K562 (cell line): ENCODE measurements around the gene GMPR2. TPM values are rescaled to one million over a fixed set of nuclear protein-coding genes. Genes with fewer than 3 reads are reported as not detected.
A peak's percentile ranks its signal among the peaks of the same experiment; 100 is the strongest.

Experiments
- ATAC-seq: fragments of 200-7000 bp; cut with Tn5 transposase; 3 replicates; pipeline ENCODE4 v1.9.1; 2020; ENCODE audit warnings: moderate library complexity
- BruUV-seq: library from RNA; stranded (reverse); fragments of 400-500 nt; replicated peaks from 2 replicates; lab custom pipeline; 2021; lab: Mats Ljungman, UMichigan
- CTCF ChIA-PET: fragments of 300-600 bp; formaldehyde crosslinking; extraction: SDS; loops from one replicate; lab custom pipeline; 2021; ENCODE audit warnings: low intra/inter-chr PET ratio; lab: Yijun Ruan, JAX
- POLR2A ChIA-PET: fragments of 300-600, 350-650 bp; sonication (Branson Sonifier 250); formaldehyde crosslinking; extraction: SDS; loops from one replicate; lab custom pipeline; 2021; ENCODE audit warnings: antibody characterized with exemption, inconsistent platforms; lab: Yijun Ruan, JAX
- DNase-seq, 4 experiments: peaks; one replicate each; pipeline versions ENCODE4 v3.0.0 to v3.0.0-alpha.2; 2011 to 2018; ENCODE audit warnings: low spot score in 3 of 4, mixed read lengths in 3 of 4; ENCODE audit errors: extremely low read depth in 1 of 4
- FAIRE-seq: peaks from 2 replicates; lab custom pipeline; 2011; peaks lifted over from hg19 to GRCh38; lab: Jason Lieb, UNC
- H2AFZ ChIP-seq: 2 replicates; pipeline ENCODE4 v1.6.0; 2011; ENCODE audit warnings: low read depth, low read length, control low read depth, inconsistent platforms
- H3K27ac ChIP-seq: fragments of 200-600 bp; 3 replicates; pipeline ENCODE4 v1.8.0; 2011; ENCODE audit warnings: low read depth, mild to moderate bottlenecking, control low read depth, inconsistent platforms, low read length, moderate library complexity, mixed read lengths; ENCODE audit errors: extremely low read depth
- H3K27me3 ChIP-seq, 2 experiments: fragments of 300-600 bp in 1 of 2; 2 replicates in 1 of 2; 3 replicates in 1 of 2; pipeline versions ENCODE4 v1.6.0 to v1.8.0; 2011; ENCODE audit warnings: inconsistent platforms in 2 of 2, low read length in 2 of 2, mild to moderate bottlenecking in 1 of 2, mixed read lengths in 1 of 2, moderate library complexity in 1 of 2; ENCODE audit not compliant: control insufficient read depth in 2 of 2, insufficient read depth in 2 of 2
- H3K36me3 ChIP-seq: fragments of 300-600 bp; 3 replicates; pipeline ENCODE4 v1.8.0; 2011; ENCODE audit warnings: mild to moderate bottlenecking, low read length, inconsistent platforms; ENCODE audit not compliant: control insufficient read depth, insufficient read depth
- H3K4me1 ChIP-seq, 2 experiments: fragments of 200-600 bp in 1 of 2; replicated peaks in 1 of 2; 2 replicates in 1 of 2; 3 replicates in 1 of 2; pipeline versions ENCODE4 v1.5.1 to v1.8.0; 2011; ENCODE audit warnings: inconsistent platforms in 2 of 2, low read length in 2 of 2, mild to moderate bottlenecking in 1 of 2, mixed read lengths in 1 of 2, moderate library complexity in 1 of 2; ENCODE audit not compliant: control insufficient read depth in 2 of 2, insufficient read depth in 2 of 2
- H3K4me2 ChIP-seq: 2 replicates; pipeline ENCODE4 v1.6.1; 2011; ENCODE audit warnings: low read length, control low read depth, inconsistent platforms, mixed read lengths; ENCODE audit not compliant: insufficient read depth
- H3K4me3 ChIP-seq: fragments of 200-600 bp; sonication (generic), shearing (Covaris generic); 2 replicates; pipeline ENCODE4 v1.5.1; 2016; ENCODE audit warnings: control low read depth, inconsistent platforms
- H3K79me2 ChIP-seq: fragments of 200-600 bp; 3 replicates; pipeline ENCODE4 v1.8.0; 2011; ENCODE audit warnings: low read length, inconsistent platforms; ENCODE audit not compliant: control insufficient read depth, insufficient read depth
- H3K9ac ChIP-seq, 2 experiments: 2 replicates each; pipeline versions ENCODE4 v1.6.0 to v1.6.1; 2011; ENCODE audit warnings: low read depth in 2 of 2, low read length in 2 of 2, control low read depth in 1 of 2, inconsistent platforms in 1 of 2, mild to moderate bottlenecking in 1 of 2, mixed read lengths in 1 of 2; ENCODE audit not compliant: insufficient read depth in 1 of 2
- H3K9me1 ChIP-seq: one replicate; pipeline ENCODE4 v1.6.0; 2011; ENCODE audit warnings: inconsistent platforms, mild to moderate bottlenecking, low read length, moderate library complexity; ENCODE audit not compliant: control insufficient read depth, insufficient read depth
- H3K9me3 ChIP-seq: replicated peaks from 2 replicates; pipeline ENCODE4 v1.5.1; 2011; ENCODE audit warnings: low read depth, low read length, inconsistent platforms; ENCODE audit not compliant: control insufficient read depth, insufficient read depth
- H4K20me1 ChIP-seq: replicated peaks from 2 replicates; pipeline ENCODE4 v1.6.1; 2011; ENCODE audit warnings: low read length, inconsistent platforms, mixed read lengths; ENCODE audit not compliant: control insufficient read depth, insufficient read depth
- ATF7 ChIP-seq: fragments of 450-650 bp; IDR thresholded peaks from 2 replicates; pipeline ENCODE4 v1.7.1; 2014; ENCODE audit warnings: mild to moderate bottlenecking, moderate library complexity
- BDP1 ChIP-seq: IDR thresholded peaks from 3 replicates; pipeline ENCODE4 v1.6.1; 2011; ENCODE audit not compliant: insufficient read length, insufficient read depth
- C11orf30 ChIP-seq: fragments of 450-650 bp; IDR thresholded peaks from 2 replicates; pipeline ENCODE4 v1.6.1; 2016; ENCODE audit warnings: low read depth, mild to moderate bottlenecking
- CAMTA2 ChIP-seq: fragments of 250-450 bp; sonication (Bioruptor Pico); conservative IDR thresholded peaks from 2 replicates; pipeline ENCODE4 v1.5.1; 2022
- CREB1 ChIP-seq, 2 experiments: sonication (generic) in 1 of 2; formaldehyde crosslinking in 1 of 2; IDR thresholded peaks; 2 replicates each; pipeline versions ENCODE4 v1.6.1 to v1.8.0; 2012 to 2022; ENCODE audit warnings: inconsistent platforms in 1 of 2, mild to moderate bottlenecking in 1 of 2, missing genetic modification reagents in 1 of 2, moderate library complexity in 1 of 2
- MYBL2 ChIP-seq, 2 experiments: fragments of 450-650 bp in 1 of 2; sonication (generic) in 1 of 2; formaldehyde crosslinking in 1 of 2; IDR thresholded peaks; 2 replicates each; pipeline versions ENCODE4 v1.6.1 to v1.8.1; 2017 to 2022; ENCODE audit warnings: borderline replicate concordance in 1 of 2, inconsistent platforms in 1 of 2, low read depth in 1 of 2, mild to moderate bottlenecking in 1 of 2, missing genetic modification reagents in 1 of 2, moderate library complexity in 1 of 2
- NR4A1 ChIP-seq, 2 experiments: fragments of 250-450 bp in 1 of 2; fragments of 450-650 bp in 1 of 2; sonication (Bioruptor Pico) in 1 of 2; IDR thresholded peaks; 2 replicates each; pipeline versions ENCODE4 v1.4.0 to v1.6.1; 2016 to 2020; ENCODE audit warnings: mild to moderate bottlenecking in 2 of 2, missing compliant biosample characterization in 1 of 2, missing genetic modification characterization in 1 of 2, moderate library complexity in 1 of 2
- RAD21 ChIP-seq, 2 experiments: fragments of 250-450 bp in 1 of 2; fragments of 450-650 bp in 1 of 2; sonication (Bioruptor Pico) in 1 of 2; formaldehyde crosslinking in 1 of 2; IDR thresholded peaks in 1 of 2; conservative IDR thresholded peaks in 1 of 2; 2 replicates each; pipeline versions ENCODE4 v1.4.0 to v1.8.0; 2020 to 2022; ENCODE audit warnings: mild to moderate bottlenecking in 2 of 2, moderate library complexity in 1 of 2
- RBM22 ChIP-seq: fragments of 200-400 bp; formaldehyde crosslinking; IDR thresholded peaks from 2 replicates; pipeline ENCODE4 v1.6.1; 2018; ENCODE audit warnings: low read length, low read depth; ENCODE audit not compliant: poor library complexity, severe bottlenecking
- SP1 ChIP-seq: sonication (generic); formaldehyde crosslinking; IDR thresholded peaks from 2 replicates; pipeline ENCODE4 v1.8.1; 2022; ENCODE audit warnings: mild to moderate bottlenecking, missing genetic modification reagents
- ZNF121 ChIP-seq: sonication (generic); formaldehyde crosslinking; conservative IDR thresholded peaks from 2 replicates; pipeline ENCODE4 v1.8.0; 2022; ENCODE audit warnings: missing genetic modification reagents
- ZNF224 ChIP-seq: sonication (generic); formaldehyde crosslinking; IDR thresholded peaks from 2 replicates; pipeline ENCODE4 v1.8.0; 2022; ENCODE audit warnings: mild to moderate bottlenecking, missing genetic modification reagents
- ZNF57 ChIP-seq: fragments of 450-650 bp; formaldehyde crosslinking; IDR thresholded peaks from 2 replicates; pipeline ENCODE4 v1.4.0; 2020; ENCODE audit warnings: mild to moderate bottlenecking, moderate library complexity
- ZNF583 ChIP-seq: fragments of 250-450 bp; sonication (Bioruptor Pico); IDR thresholded peaks from 2 replicates; pipeline ENCODE4 v1.4.0; 2020
- ZNF75A ChIP-seq: fragments of 450-650 bp; formaldehyde crosslinking; IDR thresholded peaks from 2 replicates; pipeline ENCODE4 v1.4.0; 2020; ENCODE audit warnings: mild to moderate bottlenecking
- WGBS: fragments of 100-300 bp; shearing (Covaris generic); methylation state at CpG from one replicate; pipeline ENCODE4 v1.1.6; 2016; ENCODE audit warnings: low coverage, mixed read lengths; ENCODE audit not compliant: insufficient coverage; ENCODE audit errors: missing lambda C conversion rate; 5-methylcytosine and 5-hydroxymethylcytosine counted together
- in situ Hi-C: fragments of 300-500 bp; cut with MboI; formaldehyde crosslinking; loops from 4 replicates; pipeline ENCODE4 v1.15.0; 2018; ENCODE audit warnings: inconsistent platforms, mixed read lengths
- intact Hi-C: fragments of 100-400 bp; cut with micrococcal nuclease; formaldehyde crosslinking; loops from 2 replicates; pipeline ENCODE4 v1.14.2; 2022
- polyA plus RNA-seq, 8 experiments: library from polyadenylated mRNA; depleted of rRNA in 4 of 8; stranded (reverse) in 5 of 8; unstranded in 3 of 8; fragments of >200 nt; fragmentation: Nextera tagmentation in 2 of 8; fragmentation: Illumina TruSeq in 1 of 8; extraction: Ambion mirVana in 2 of 8; extraction: Trizol in 1 of 8; gene quantifications; 2 replicates each; pipeline versions ENCODE4 v1.2.1 to v1.2.3, GENCODE V29; 2011 to 2014; ENCODE audit warnings: inconsistent platforms in 1 of 8, missing spikeins in 1 of 8
- total RNA-seq, 7 experiments: library from RNA; depleted of rRNA in 6 of 7; stranded (reverse); fragments of >200 nt in 6 of 7; fragmentation: Illumina TruSeq in 2 of 7; extraction: Trizol in 2 of 7; gene quantifications; 2 replicates each; pipeline versions ENCODE4 v1.2.1 to v1.2.3, GENCODE V29; 2011 to 2021; ENCODE audit warnings: low replicate concordance in 1 of 7
- TF ChIP-seq, protein P1 (sequence below): fragments of 450-650 bp; IDR thresholded peaks from 2 replicates; pipeline ENCODE4 v1.6.1; 2016; ENCODE audit warnings: missing biosample characterization, missing genetic modification characterization
- TF ChIP-seq, protein P2 (sequence below): fragments of 250-450 bp; sonication (Bioruptor Pico); IDR thresholded peaks from 2 replicates; pipeline ENCODE4 v1.8.0; 2022; ENCODE audit warnings: moderate library complexity, mild to moderate bottlenecking, inconsistent platforms

The GMPR2 gene
- total and polyA plus RNA-seq, 9 of the 15 experiments (the other 6 are each of a cell fraction or from before 2014, with no cell fraction given): 26.4 to 67.4 (median 36.3) TPM

DNA sequence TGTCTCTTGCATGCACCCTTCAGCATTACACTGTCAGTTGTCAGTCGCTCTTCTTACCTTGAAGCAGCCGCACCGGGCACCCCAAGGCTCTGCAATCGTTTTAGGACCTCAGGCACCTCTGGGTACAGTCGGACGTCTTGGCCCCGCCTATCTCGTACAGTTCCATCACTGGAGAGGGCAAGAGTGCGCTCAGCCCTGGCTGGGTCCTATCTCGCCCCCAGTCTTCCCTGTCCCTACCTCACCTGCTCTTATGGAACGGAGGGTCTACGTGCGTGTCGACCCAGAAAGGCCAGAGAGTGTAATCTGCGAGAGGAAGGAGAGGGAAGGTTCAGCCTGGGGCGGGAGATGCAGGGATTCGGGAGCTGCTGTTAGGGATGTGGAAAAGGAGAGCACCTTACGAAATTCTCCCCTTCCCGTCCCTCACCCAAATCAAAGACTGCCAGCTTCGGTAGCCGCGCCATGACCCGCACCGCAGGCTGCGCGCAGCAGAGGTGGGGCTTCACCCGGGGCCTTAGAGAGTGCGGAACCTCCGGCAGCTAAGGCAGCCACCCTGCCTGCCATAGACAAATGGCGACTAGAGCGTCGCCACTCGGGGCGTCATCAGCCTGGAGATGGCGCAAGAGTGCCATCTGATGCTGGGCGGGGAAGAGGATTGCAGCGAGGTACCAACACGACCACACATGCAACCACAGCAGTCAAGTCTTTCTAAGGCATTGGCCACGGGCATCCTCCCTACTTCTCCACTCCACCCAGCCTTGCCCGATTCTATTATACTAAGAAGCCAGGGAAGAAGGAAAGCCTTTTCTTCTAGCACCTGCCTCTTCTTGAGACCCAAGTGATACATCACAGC, 17.0 kb upstream of the GMPR2 start, which contains the start of gene MDP1:
Gene MDP1 (minus strand): TSS at position 572 of the 850 bp plus-strand sequence. CDS start 111 bp downstream, at position 461.
- BruUV-seq: TSS peak; percentile 35
- H3K4me2 ChIP-seq: peak within 1 kb of the TSS; percentile 95
- H3K9me1 ChIP-seq: no peaks in the 10 kb centered on the region
- H3K9me3 ChIP-seq: no peaks in the 10 kb centered on the region
- in situ Hi-C loops (no loop called here), intact Hi-C loops (loop anchor here (1.0 to 2.0 kb wide), 2 partner anchors 17 to 82 kb away; partner anchors contain the start of genes GMPR2 and NEDD8)
- H3K9ac ChIP-seq: peak within 1 kb of the TSS; percentile 77 to 90
- ATAC-seq (peak; percentile 87), FAIRE-seq (peak; percentile 87), DNase-seq (peak; percentile 75 to 89 (median 78))
- CTCF ChIA-PET: interaction anchor here (1.0 to 1.3 kb wide), 2 partner anchors 81 to 82 kb away, joined by 4 to 5 read pairs; no protein-coding TSS in a partner anchor
- peak within 1 kb of the TSS; percentile 81 for H2AFZ ChIP-seq
- peak within 1 kb of the TSS; percentile 62 for H3K4me3 ChIP-seq
- H3K79me2 ChIP-seq: peaks cover 27% of the 10 kb centered on the region
- no peaks in the 10 kb centered on the region for H4K20me1 ChIP-seq
- H3K27ac ChIP-seq: peak within 1 kb of the TSS; percentile 71
- WGBS: under 1% methylated on average over 24 of the region's 40 CpGs
- H3K36me3 ChIP-seq: peaks cover 25% of the 10 kb centered on the region; the same call in 2 of the 3 replicates
- no peaks in the 10 kb centered on the region for H3K27me3 ChIP-seq
- POLR2A ChIA-PET: interaction anchor here (0.8 to 3.6 kb wide), 5 partner anchors 9 to 43 kb away, joined by 3 to 21 read pairs (median 4); partner anchors contain the start of genes TINF2 and TM9SF1
- H3K4me1 ChIP-seq: peaks cover 4 to 11% of the 10 kb centered on the region in 2 experiments; a peak in 4 of 5 replicates
- TF ChIP-seq, protein P1, sequence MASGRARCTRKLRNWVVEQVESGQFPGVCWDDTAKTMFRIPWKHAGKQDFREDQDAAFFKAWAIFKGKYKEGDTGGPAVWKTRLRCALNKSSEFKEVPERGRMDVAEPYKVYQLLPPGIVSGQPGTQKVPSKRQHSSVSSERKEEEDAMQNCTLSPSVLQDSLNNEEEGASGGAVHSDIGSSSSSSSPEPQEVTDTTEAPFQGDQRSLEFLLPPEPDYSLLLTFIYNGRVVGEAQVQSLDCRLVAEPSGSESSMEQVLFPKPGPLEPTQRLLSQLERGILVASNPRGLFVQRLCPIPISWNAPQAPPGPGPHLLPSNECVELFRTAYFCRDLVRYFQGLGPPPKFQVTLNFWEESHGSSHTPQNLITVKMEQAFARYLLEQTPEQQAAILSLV: no peak
- no peak for TF ChIP-seq MYBL2 (IDR thresholded peaks at IDR 0.05; ENCODE audit: low read depth)
- TF ChIP-seq MYBL2 (CRISPR knock-in tag; IDR thresholded peaks at IDR 0.05; ENCODE audit: borderline replicate concordance): no peak
- TF ChIP-seq C11orf30: peak; percentile 51
- TF ChIP-seq ZNF121 (CRISPR knock-in tag): no peak
- TF ChIP-seq ATF7: peak; percentile 81
- TF ChIP-seq ZNF583 (CRISPR knock-in tag): no peak
- TF ChIP-seq ZNF224 (CRISPR knock-in tag): no peak
- peak; percentile 88 for TF ChIP-seq CREB1 (IDR thresholded peaks at IDR 0.05)
- peak; percentile 93 for TF ChIP-seq CREB1 (CRISPR knock-in tag; IDR thresholded peaks at IDR 0.05)
- peak; percentile 50 to 61 for TF ChIP-seq RAD21 (CRISPR knock-in tag; conservative IDR thresholded peaks at IDR 0.05 in 1 of 2, IDR thresholded peaks at IDR 0.05 in 1 of 2)
- TF ChIP-seq NR4A1 (CRISPR knock-in tag; IDR thresholded peaks at IDR 0.05): no peak
- TF ChIP-seq NR4A1 (tag; IDR thresholded peaks at IDR 0.05): no peak
- TF ChIP-seq RBM22: peak; percentile 58
- TF ChIP-seq ZNF57 (CRISPR knock-in tag): no peak
- TF ChIP-seq BDP1: no peak
- TF ChIP-seq SP1 (CRISPR knock-in tag): peak; percentile 63
- 0 out of 2 replicates have a peak, but pooled peaks have one; percentile 12 for TF ChIP-seq CAMTA2 (CRISPR knock-in tag)
- TF ChIP-seq, protein P2, sequence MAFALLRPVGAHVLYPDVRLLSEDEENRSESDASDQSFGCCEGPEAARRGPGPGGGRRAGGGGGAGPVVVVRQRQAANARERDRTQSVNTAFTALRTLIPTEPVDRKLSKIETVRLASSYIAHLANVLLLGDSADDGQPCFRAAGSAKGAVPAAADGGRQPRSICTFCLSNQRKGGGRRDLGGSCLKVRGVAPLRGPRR (CRISPR knock-in tag): no peak
- TF ChIP-seq ZNF75A (CRISPR knock-in tag): no peak
